COLO829 (cell line): ENCODE measurements around the gene ARHGEF17.
A peak's percentile ranks its signal among the peaks of the same experiment; 100 is the strongest.
"Not testable (repeated sequence)": the region's sequence is repeated elsewhere in the genome, so short reads cannot be mapped to it uniquely, and the experiment has no call there.

Source experiments
- DNase-seq: peaks from one replicate; pipeline ENCODE4 v3.0.0; 2012; ENCODE audit warnings: low spot score

ARHGEF17 gene

GRCh38 chr11:73308003-73308960, at the start of gene ARHGEF17:
Gene ARHGEF17 (plus strand): TSS chr11:73308276. CDS start chr11:73308639, 363 bp downstream.
- DNase-seq = peak; percentile 53

- DNase-seq = no peak
Observed at GRCh38 chr11:73259406-73260126, 48.5 kb upstream of the ARHGEF17 start.

GRCh38 chr11:73260127-73260457, 48.0 kb upstream of the ARHGEF17 start:
- no peak for DNase-seq

- DNase-seq = no peak
Observed at GRCh38 chr11:73262851-73263495, 45.1 kb upstream of the ARHGEF17 start.

GRCh38 chr11:73263640-73264039, 44.4 kb upstream of the ARHGEF17 start:
- DNase-seq = no peak

GRCh38 chr11:73265278-73265810, 42.7 kb upstream of the ARHGEF17 start:
- no peak for DNase-seq

GRCh38 chr11:73265853-73266645, 42.0 kb upstream of the ARHGEF17 start:
- peak; percentile 51 for DNase-seq

- DNase-seq = no peak
Observed at GRCh38 chr11:73266646-73267020, 41.4 kb upstream of the ARHGEF17 start.

- no peak for DNase-seq
Observed at GRCh38 chr11:73267122-73267846, 40.8 kb upstream of the ARHGEF17 start.

GRCh38 chr11:73267906-73268540, 40.1 kb upstream of the ARHGEF17 start:
- DNase-seq = no peak

GRCh38 chr11:73268671-73269271, 39.3 kb upstream of the ARHGEF17 start:
- DNase-seq = no peak

- DNase-seq = no peak
Observed at GRCh38 chr11:73269459-73270015, 38.5 kb upstream of the ARHGEF17 start.

GRCh38 chr11:73270016-73270854, 37.8 kb upstream of the ARHGEF17 start:
- no peak for DNase-seq

- no peak for DNase-seq
Observed at GRCh38 chr11:73270855-73271477, 37.1 kb upstream of the ARHGEF17 start.

GRCh38 chr11:73271478-73271865, 36.6 kb upstream of the ARHGEF17 start:
- not testable (repeated sequence) for DNase-seq

- peak; percentile 47 for DNase-seq
Observed at GRCh38 chr11:73271936-73272679, 36.0 kb upstream of the ARHGEF17 start, which contains the start of gene P2RY6. Gene P2RY6 (plus strand): TSS chr11:73272338. CDS start chr11:73296519, 24,181 bp downstream.

- DNase-seq = no peak
Observed at GRCh38 chr11:73272680-73273038, 35.4 kb upstream of the ARHGEF17 start.
